HepG2 (cell line): Measurements from ENCODE around the gene EPS8. TPM values are rescaled to one million over a fixed set of nuclear protein-coding genes. Genes with fewer than 3 reads are reported as not detected.
A peak's percentile ranks its signal among the peaks of the same experiment; 100 is the strongest.
"Not testable (repeated sequence)": the region's sequence is repeated elsewhere in the genome, so short reads cannot be mapped to it uniquely, and the experiment has no call there.

Experiments used
- ATAC-seq: fragments of 200-7000 bp; cut with Tn5 transposase; 3 replicates; pipeline ENCODE4 v1.9.1; 2020; ENCODE audit warnings: mild to moderate bottlenecking, moderate library complexity
- BruUV-seq: library from RNA; stranded (reverse); fragments of 400-500 nt; replicated peaks from 2 replicates; lab custom pipeline; 2021; lab: Mats Ljungman, UMichigan
- CTCF ChIA-PET: fragments of 300-600 bp; formaldehyde crosslinking; extraction: SDS; loops from one replicate; lab custom pipeline; 2021; ENCODE audit warnings: low total read pairs, inconsistent platforms, low intra/inter-chr PET ratio; lab: Yijun Ruan, JAX
- POLR2A ChIA-PET: fragments of 350-600 bp; sonication (Branson Sonifier 250); formaldehyde crosslinking; loops from one replicate; lab custom pipeline; 2020; ENCODE audit warnings: antibody characterized with exemption, inconsistent platforms; lab: Yijun Ruan, JAX
- DNase-seq: peaks from one replicate; pipeline ENCODE4 v3.0.0-alpha.2; 2015; ENCODE audit warnings: low spot score
- FAIRE-seq: peaks from 3 replicates; lab custom pipeline; 2011; peaks lifted over from hg19 to GRCh38; lab: Jason Lieb, UNC
- H2AFZ ChIP-seq: one replicate; pipeline ENCODE4 v1.6.1; 2011; ENCODE audit warnings: low read length, inconsistent platforms
- H3K27ac ChIP-seq: fragments of 300-600 bp; 3 replicates; pipeline ENCODE4 v1.8.0; 2011; ENCODE audit warnings: mixed run types, mild to moderate bottlenecking, mixed read lengths, low read length, inconsistent platforms; ENCODE audit not compliant: insufficient read depth; ENCODE audit errors: extremely low read length
- H3K27me3 ChIP-seq, 2 experiments: fragments of 200-600 bp in 1 of 2; 2 replicates in 1 of 2; 3 replicates in 1 of 2; pipeline versions ENCODE4 v1.6.0 to v1.8.0; 2011; ENCODE audit warnings: low read length in 2 of 2, mild to moderate bottlenecking in 2 of 2, moderate library complexity in 2 of 2, inconsistent platforms in 1 of 2; ENCODE audit not compliant: insufficient read depth in 2 of 2, control insufficient read depth in 1 of 2
- H3K36me3 ChIP-seq, 2 experiments: fragments of 200-600 bp in 1 of 2; replicated peaks in 1 of 2; 2 replicates in 1 of 2; 3 replicates in 1 of 2; pipeline versions ENCODE4 v1.5.1 to v1.8.0; 2011; ENCODE audit warnings: low read length in 2 of 2, inconsistent platforms in 1 of 2; ENCODE audit not compliant: insufficient read depth in 2 of 2, control insufficient read depth in 1 of 2
- H3K4me1 ChIP-seq: 2 replicates; pipeline ENCODE4 v1.5.1; 2012; ENCODE audit warnings: low read length, inconsistent platforms; ENCODE audit not compliant: insufficient read depth
- H3K4me2 ChIP-seq: 2 replicates; pipeline ENCODE4 v1.6.0; 2011; ENCODE audit warnings: low read depth, low read length, inconsistent platforms
- H3K4me3 ChIP-seq, 3 experiments: fragments of 200-600 bp in 1 of 3; sonication (generic), shearing (Covaris generic) in 1 of 3; replicated peaks in 1 of 3; 2 replicates each; pipeline ENCODE4 v1.5.1; 2011 to 2016; ENCODE audit warnings: low read length in 3 of 3, inconsistent platforms in 2 of 3, low read depth in 2 of 3, mild to moderate bottlenecking in 2 of 3, control low read depth in 1 of 3, mixed read lengths in 1 of 3; ENCODE audit not compliant: insufficient read depth in 1 of 3
- H3K79me2 ChIP-seq: one replicate; pipeline ENCODE4 v1.6.1; 2011; ENCODE audit warnings: low read length, inconsistent platforms; ENCODE audit not compliant: insufficient read depth
- H3K9ac ChIP-seq: 2 replicates; pipeline ENCODE4 v1.6.0; 2011; ENCODE audit warnings: mild to moderate bottlenecking, low read depth, low read length, inconsistent platforms; ENCODE audit not compliant: insufficient read depth
- H3K9me3 ChIP-seq: 2 replicates; pipeline ENCODE4 v1.5.1; 2012; ENCODE audit warnings: mild to moderate bottlenecking, low read length
- H4K20me1 ChIP-seq: 2 replicates; pipeline ENCODE4 v1.6.0; 2011; ENCODE audit warnings: inconsistent platforms, mild to moderate bottlenecking, low read length, moderate library complexity; ENCODE audit not compliant: insufficient read depth
- FOSL2 ChIP-seq: sonication (generic); formaldehyde crosslinking; IDR thresholded peaks from 2 replicates; pipeline ENCODE4 v1.4.0; 2020; ENCODE audit warnings: missing genetic modification reagents
- HDAC6 ChIP-seq: fragments of 200-600 bp; sonication (generic); IDR thresholded peaks from 2 replicates; pipeline ENCODE4 v1.7.0; 2017; ENCODE audit warnings: mild to moderate bottlenecking, antibody characterized with exemption, low read length, low read depth
- MTF1 ChIP-seq: sonication (generic); formaldehyde crosslinking; IDR thresholded peaks from 2 replicates; pipeline ENCODE4 v1.5.0; 2020; ENCODE audit warnings: missing genetic modification reagents
- NCOA1 ChIP-seq: sonication (generic); formaldehyde crosslinking; IDR thresholded peaks from 2 replicates; pipeline ENCODE4 v1.9.0; 2021; ENCODE audit warnings: missing genetic modification reagents
- RARG ChIP-seq: sonication (generic); formaldehyde crosslinking; IDR thresholded peaks from 2 replicates; pipeline ENCODE4 v1.4.0; 2020; ENCODE audit warnings: low read depth, mild to moderate bottlenecking, missing genetic modification reagents
- REXO4 ChIP-seq: sonication (generic); formaldehyde crosslinking; IDR thresholded peaks from 2 replicates; pipeline ENCODE4 v1.8.0; 2022; ENCODE audit warnings: missing genetic modification reagents, mild to moderate bottlenecking, borderline replicate concordance
- TCF7L2 ChIP-seq: IDR thresholded peaks from 2 replicates; pipeline ENCODE4 v1.6.1; 2011; ENCODE audit warnings: mild to moderate bottlenecking, low read depth, low read length, moderate library complexity
- TEAD3 ChIP-seq: optimal IDR thresholded peaks from 2 replicates; pipeline ENCODE3; 2016; ENCODE audit warnings: borderline replicate concordance
- TSC22D2 ChIP-seq: sonication (generic); formaldehyde crosslinking; IDR thresholded peaks from 2 replicates; pipeline ENCODE4 v1.5.1; 2020; ENCODE audit warnings: missing genetic modification reagents, mild to moderate bottlenecking, borderline replicate concordance
- WGBS: methylation state at CpG from one replicate; pipeline ENCODE4 v1.1.6; 2017; ENCODE audit warnings: low lambda C conversion rate; 5-methylcytosine and 5-hydroxymethylcytosine counted together
- in situ Hi-C: cut with HindIII; loops from 2 replicates; pipeline ENCODE4 v1.10.0; 2017; ENCODE audit warnings: low pct_unique_long_range_greater_than_20kb; ENCODE audit not compliant: extremely low pct_ligation_motif_present
- intact Hi-C: fragments of 100-400 bp; cut with micrococcal nuclease; formaldehyde crosslinking; loops from one replicate; pipeline ENCODE4 v1.10.0; 2022; ENCODE audit not compliant: unreplicated experiment
- polyA plus RNA-seq, 8 experiments: library from polyadenylated mRNA; depleted of rRNA in 3 of 8; stranded (reverse) in 7 of 8; unstranded in 1 of 8; fragments of >200 nt; fragmentation: Illumina TruSeq in 4 of 8; extraction: Trizol in 4 of 8; gene quantifications; 2 replicates each; pipeline versions ENCODE4 v1.2.1 to v1.2.3, GENCODE V29; 2011 to 2016; ENCODE audit warnings: low read depth in 4 of 8, missing spikeins in 1 of 8, mixed read lengths in 1 of 8; ENCODE audit not compliant: insufficient read depth in 1 of 8
- total RNA-seq, 5 experiments: library from RNA; depleted of rRNA; stranded (reverse); fragments of >200 nt; fragmentation: Illumina TruSeq; extraction: Trizol; gene quantifications; 2 replicates each; pipeline ENCODE4 v1.2.3, GENCODE V29; 2016; ENCODE audit warnings: low read depth in 1 of 5
- TF ChIP-seq, protein P1 (sequence below): sonication (generic); formaldehyde crosslinking; IDR thresholded peaks from 2 replicates; pipeline ENCODE4 v1.4.0; 2020; ENCODE audit warnings: missing genetic modification reagents
- TF ChIP-seq, protein P2 (sequence below): sonication (generic); formaldehyde crosslinking; IDR thresholded peaks from 2 replicates; pipeline ENCODE4 v1.8.0; 2022; ENCODE audit warnings: missing genetic modification reagents, mild to moderate bottlenecking, inconsistent platforms, borderline replicate concordance

The EPS8 gene
- total and polyA plus RNA-seq, 2 of the 13 experiments (the other 11 are each of a cell fraction or from before 2014, with no cell fraction given) = 37.1 to 43.4 TPM

DNA sequence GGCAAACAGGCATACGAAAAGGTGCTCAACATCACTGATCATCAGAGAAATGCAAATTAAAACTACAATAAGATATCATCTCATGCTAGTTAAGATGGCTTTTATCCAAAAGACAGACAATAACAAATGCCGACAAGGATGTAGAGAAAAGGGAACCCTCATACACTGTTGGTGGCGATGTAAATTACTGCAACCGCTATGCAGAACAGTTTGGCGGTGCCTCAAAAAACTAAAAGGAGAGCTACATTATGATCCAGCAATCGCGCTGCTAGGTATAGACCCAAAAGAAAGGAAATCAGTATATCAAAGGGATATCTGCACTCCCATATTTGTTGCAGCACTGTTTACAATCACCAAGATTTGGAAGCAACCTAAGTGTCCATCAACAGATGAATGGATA, 27.0 kb downstream of the EPS8 start:
- H2AFZ ChIP-seq, FAIRE-seq, in situ Hi-C loops, H3K36me3 ChIP-seq, POLR2A ChIA-PET, H3K27ac ChIP-seq, BruUV-seq, DNase-seq, H3K27me3 ChIP-seq, H3K9me3 ChIP-seq, H3K4me1 ChIP-seq, CTCF ChIA-PET, H3K4me2 ChIP-seq, ATAC-seq, intact Hi-C loops, H3K4me3 ChIP-seq, H3K9ac ChIP-seq, H4K20me1 ChIP-seq: not testable (repeated sequence)
- WGBS = 98% methylated on average over 7 of the region's 7 CpGs
- peaks cover 85% of the 10 kb centered on the region for H3K79me2 ChIP-seq

DNA sequence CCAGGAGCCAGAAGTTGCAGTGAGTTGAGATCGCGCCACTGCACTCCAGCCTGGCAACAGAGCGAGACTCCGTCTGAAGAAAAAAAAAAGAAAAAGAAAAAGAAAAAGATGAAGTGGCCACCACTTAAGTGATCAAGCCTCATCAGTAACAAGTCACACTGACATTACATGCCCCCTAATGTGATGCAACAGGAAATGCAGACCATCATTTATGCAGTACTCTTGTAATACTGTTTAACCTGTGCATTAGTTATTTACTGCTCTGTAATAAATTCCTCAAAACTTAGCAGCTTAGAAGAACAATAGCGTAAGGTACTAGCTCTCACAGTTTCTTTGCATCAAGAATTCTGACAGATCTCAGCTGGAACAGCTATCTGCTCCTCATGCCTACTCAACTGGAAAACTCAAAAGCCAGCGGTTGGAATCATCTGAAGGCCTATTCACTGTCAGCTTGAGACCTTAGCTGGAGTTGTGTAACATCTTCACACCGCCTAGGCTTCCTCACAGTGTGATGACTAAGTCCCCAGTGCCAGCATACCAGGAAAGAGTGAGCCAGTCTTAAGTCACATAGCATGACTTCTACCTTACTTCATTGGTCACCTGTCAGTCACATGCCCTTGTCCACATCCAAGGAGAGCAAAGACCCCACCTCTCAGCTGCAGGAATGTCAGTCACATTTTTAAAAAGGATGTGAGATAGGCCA, 31.5 kb downstream of the EPS8 start:
- Histone ChIP-seq H3K36me3 (no peaks in the 10 kb centered on the region), H3K27me3 (no peaks in the 10 kb centered on the region), H3K27ac (no peak overlapping the region), H3K4me2 (no peak overlapping the region), H3K79me2 (peaks cover 92% of the 10 kb centered on the region), H3K9ac (no peak overlapping the region), H3K4me1 (0 out of 2 replicates have a peak, but pooled peaks cover 10% of the 10 kb centered on the region), H3K4me3 (no peak overlapping the region), H4K20me1 (no peaks in the 10 kb centered on the region), H2AFZ (no peak overlapping the region), H3K9me3 (no peaks in the 10 kb centered on the region)
- FAIRE-seq = no peak
- BruUV-seq = no TSS peak
- ChIA-PET POLR2A (no interaction called here), CTCF (no interaction called here)
- intact Hi-C loops = no loop called here
- WGBS = 96% methylated on average over 7 of the region's 7 CpGs
- peak; percentile 35; the same call in 1 of the 3 replicates for ATAC-seq
- DNase-seq = peak; percentile 15
- in situ Hi-C loops = no loop called here
- TF ChIP-seq TSC22D2 (CRISPR knock-in tag) (no peak), TCF7L2 (no peak), MTF1 (CRISPR knock-in tag) (no peak), TEAD3 (peak; percentile 7), REXO4 (CRISPR knock-in tag) (no peak), HDAC6 (no peak), NCOA1 (CRISPR knock-in tag) (no peak), FOSL2 (CRISPR knock-in tag) (peak; percentile 68), RARG (CRISPR knock-in tag) (no peak)
- TF ChIP-seq, protein P1, sequence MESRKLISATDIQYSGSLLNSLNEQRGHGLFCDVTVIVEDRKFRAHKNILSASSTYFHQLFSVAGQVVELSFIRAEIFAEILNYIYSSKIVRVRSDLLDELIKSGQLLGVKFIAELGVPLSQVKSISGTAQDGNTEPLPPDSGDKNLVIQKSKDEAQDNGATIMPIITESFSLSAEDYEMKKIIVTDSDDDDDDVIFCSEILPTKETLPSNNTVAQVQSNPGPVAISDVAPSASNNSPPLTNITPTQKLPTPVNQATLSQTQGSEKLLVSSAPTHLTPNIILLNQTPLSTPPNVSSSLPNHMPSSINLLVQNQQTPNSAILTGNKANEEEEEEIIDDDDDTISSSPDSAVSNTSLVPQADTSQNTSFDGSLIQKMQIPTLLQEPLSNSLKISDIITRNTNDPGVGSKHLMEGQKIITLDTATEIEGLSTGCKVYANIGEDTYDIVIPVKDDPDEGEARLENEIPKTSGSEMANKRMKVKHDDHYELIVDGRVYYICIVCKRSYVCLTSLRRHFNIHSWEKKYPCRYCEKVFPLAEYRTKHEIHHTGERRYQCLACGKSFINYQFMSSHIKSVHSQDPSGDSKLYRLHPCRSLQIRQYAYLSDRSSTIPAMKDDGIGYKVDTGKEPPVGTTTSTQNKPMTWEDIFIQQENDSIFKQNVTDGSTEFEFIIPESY = peak; percentile 91; the same call in 1 of the 2 replicates
- TF ChIP-seq, protein P2, sequence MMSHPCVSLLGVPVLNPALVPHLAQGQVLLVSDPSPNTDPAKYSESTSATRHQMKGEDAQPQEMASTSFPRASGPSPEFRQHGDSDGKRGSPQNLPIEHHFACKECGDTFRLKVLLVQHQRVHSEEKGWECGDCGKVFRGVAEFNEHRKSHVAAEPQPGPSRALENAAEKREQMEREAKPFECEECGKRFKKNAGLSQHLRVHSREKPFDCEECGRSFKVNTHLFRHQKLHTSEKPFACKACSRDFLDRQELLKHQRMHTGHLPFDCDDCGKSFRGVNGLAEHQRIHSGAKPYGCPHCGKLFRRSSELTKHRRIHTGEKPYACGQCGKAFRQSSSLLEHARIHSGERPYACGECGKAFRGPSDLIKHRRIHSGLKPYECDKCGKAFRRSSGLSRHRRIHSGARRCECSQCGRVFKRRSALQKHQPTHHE (CRISPR knock-in tag) = no peak
- TF ChIP-seq, all 625 proteins: peak for 3
